Panc1 (cell line): ENCODE measurements around the gene RNF115. TPM values are rescaled to one million over a fixed set of nuclear protein-coding genes. Genes with fewer than 3 reads are reported as not detected.

Experiments used
- ATAC-seq: fragments of 200-7000 bp; cut with Tn5 transposase; 2 replicates; pipeline ENCODE4 v1.9.1; 2020; ENCODE audit warnings: mild to moderate bottlenecking, moderate library complexity
- BruUV-seq: library from RNA; stranded (reverse); fragments of 400-500 nt; replicated peaks from 2 replicates; lab custom pipeline; 2021; lab: Mats Ljungman, UMichigan
- CTCF ChIA-PET: fragments of 300-600 bp; sonication (Branson Sonifier 250); formaldehyde crosslinking; loops from one replicate; lab custom pipeline; 2022; ENCODE audit warnings: antibody characterized with exemption; lab: Charles Lee
- POLR2A ChIA-PET: fragments of 300-600 bp; sonication (Branson Sonifier 250); formaldehyde crosslinking; loops from one replicate; lab custom pipeline; 2022; ENCODE audit warnings: antibody characterized with exemption; lab: Charles Lee
- DNase-seq: peaks from one replicate; pipeline ENCODE4 v3.0.0-alpha.2; 2010; ENCODE audit warnings: low read depth, low spot score
- H3K27ac ChIP-seq: 2 replicates; pipeline ENCODE4 v1.5.1; 2011; ENCODE audit warnings: mild to moderate bottlenecking, low read length, inconsistent platforms
- H3K27me3 ChIP-seq: fragments of 200-500 bp; sonication (Bioruptor generic); 2 replicates; pipeline ENCODE4 v1.6.0; 2014; ENCODE audit warnings: low read length, inconsistent platforms; ENCODE audit not compliant: control insufficient read depth, insufficient read depth
- H3K36me3 ChIP-seq: fragments of 200-500 bp; sonication (Bioruptor generic); 2 replicates; pipeline ENCODE4 v1.5.1; 2014; ENCODE audit warnings: inconsistent platforms, mild to moderate bottlenecking, low read length, moderate library complexity; ENCODE audit not compliant: control insufficient read depth, insufficient read depth
- H3K4me1 ChIP-seq: 2 replicates; pipeline ENCODE4 v1.5.1; 2011; ENCODE audit warnings: inconsistent platforms, mild to moderate bottlenecking, low read length, moderate library complexity; ENCODE audit not compliant: control insufficient read depth, insufficient read depth
- H3K4me3 ChIP-seq, 2 experiments: 2 replicates each; pipeline ENCODE4 v1.5.1; 2011 to 2012; ENCODE audit warnings: low read depth in 2 of 2, low read length in 2 of 2, mild to moderate bottlenecking in 2 of 2, inconsistent platforms in 1 of 2, moderate library complexity in 1 of 2
- H3K9me3 ChIP-seq: fragments of 200-500 bp; sonication (Bioruptor generic); 2 replicates; pipeline ENCODE4 v1.5.1; 2014; ENCODE audit warnings: low read depth, mild to moderate bottlenecking, inconsistent platforms, low read length, moderate library complexity; ENCODE audit not compliant: control insufficient read depth, insufficient read depth
- CTCF ChIP-seq: fragments of 450-650 bp; IDR thresholded peaks from 2 replicates; pipeline ENCODE4 v1.5.1; 2017; ENCODE audit warnings: mild to moderate bottlenecking
- POLR2AphosphoS5 ChIP-seq: IDR thresholded peaks from 2 replicates; pipeline ENCODE4 v1.6.1; 2012; ENCODE audit warnings: mild to moderate bottlenecking, low read depth, low read length, moderate library complexity
- SIN3A ChIP-seq: IDR thresholded peaks from 2 replicates; pipeline ENCODE4 v1.6.1; 2012; ENCODE audit warnings: low read depth, mild to moderate bottlenecking, low read length, moderate library complexity, borderline replicate concordance; ENCODE audit not compliant: insufficient read depth
- TCF7L2 ChIP-seq: IDR thresholded peaks from 2 replicates; pipeline ENCODE4 v1.6.1; 2011; ENCODE audit warnings: mild to moderate bottlenecking, low read depth, low read length, inconsistent platforms
- in situ Hi-C: cut with HindIII; loops from 2 replicates; pipeline ENCODE4 v1.10.0; 2016; ENCODE audit warnings: low sequenced_read_pairs, low pct_unique_long_range_greater_than_20kb
- intact Hi-C: fragments of 100-400 bp; cut with micrococcal nuclease; formaldehyde crosslinking; loops from one replicate; pipeline ENCODE4 v1.10.0; 2022; ENCODE audit not compliant: unreplicated experiment
- total RNA-seq: library from RNA; stranded (reverse); gene quantifications from one replicate; pipeline ENCODE4 v1.2.1, GENCODE V29; 2021; ENCODE audit not compliant: unreplicated experiment
- TF ChIP-seq, protein P1 (sequence below), 2 experiments: IDR thresholded peaks; 2 replicates each; pipeline ENCODE4 v1.6.1; 2011 to 2012; ENCODE audit warnings: low read depth in 2 of 2, control low read depth in 1 of 2, low read length in 1 of 2, mild to moderate bottlenecking in 1 of 2, moderate library complexity in 1 of 2; ENCODE audit not compliant: insufficient read depth in 1 of 2

Gene RNF115
- total RNA-seq, 1 experiment from 2014 or later, result 14.5 TPM

- no TSS peak for BruUV-seq
- DNase-seq, result no peak
- ChIA-PET POLR2A (no interaction called here), CTCF (no interaction called here)
- H3K36me3 ChIP-seq, result no peaks in the 10 kb centered on the region
- peaks cover 18% of the 10 kb centered on the region for H3K4me1 ChIP-seq
- no peak for ATAC-seq
- no peaks in the 10 kb centered on the region for H3K9me3 ChIP-seq
- H3K4me3 ChIP-seq, result no peak overlapping the region
- H3K27me3 ChIP-seq, result no peaks in the 10 kb centered on the region
- H3K27ac ChIP-seq, result no peak overlapping the region
- in situ Hi-C loops, result no loop called here
- TF ChIP-seq, protein P1, sequence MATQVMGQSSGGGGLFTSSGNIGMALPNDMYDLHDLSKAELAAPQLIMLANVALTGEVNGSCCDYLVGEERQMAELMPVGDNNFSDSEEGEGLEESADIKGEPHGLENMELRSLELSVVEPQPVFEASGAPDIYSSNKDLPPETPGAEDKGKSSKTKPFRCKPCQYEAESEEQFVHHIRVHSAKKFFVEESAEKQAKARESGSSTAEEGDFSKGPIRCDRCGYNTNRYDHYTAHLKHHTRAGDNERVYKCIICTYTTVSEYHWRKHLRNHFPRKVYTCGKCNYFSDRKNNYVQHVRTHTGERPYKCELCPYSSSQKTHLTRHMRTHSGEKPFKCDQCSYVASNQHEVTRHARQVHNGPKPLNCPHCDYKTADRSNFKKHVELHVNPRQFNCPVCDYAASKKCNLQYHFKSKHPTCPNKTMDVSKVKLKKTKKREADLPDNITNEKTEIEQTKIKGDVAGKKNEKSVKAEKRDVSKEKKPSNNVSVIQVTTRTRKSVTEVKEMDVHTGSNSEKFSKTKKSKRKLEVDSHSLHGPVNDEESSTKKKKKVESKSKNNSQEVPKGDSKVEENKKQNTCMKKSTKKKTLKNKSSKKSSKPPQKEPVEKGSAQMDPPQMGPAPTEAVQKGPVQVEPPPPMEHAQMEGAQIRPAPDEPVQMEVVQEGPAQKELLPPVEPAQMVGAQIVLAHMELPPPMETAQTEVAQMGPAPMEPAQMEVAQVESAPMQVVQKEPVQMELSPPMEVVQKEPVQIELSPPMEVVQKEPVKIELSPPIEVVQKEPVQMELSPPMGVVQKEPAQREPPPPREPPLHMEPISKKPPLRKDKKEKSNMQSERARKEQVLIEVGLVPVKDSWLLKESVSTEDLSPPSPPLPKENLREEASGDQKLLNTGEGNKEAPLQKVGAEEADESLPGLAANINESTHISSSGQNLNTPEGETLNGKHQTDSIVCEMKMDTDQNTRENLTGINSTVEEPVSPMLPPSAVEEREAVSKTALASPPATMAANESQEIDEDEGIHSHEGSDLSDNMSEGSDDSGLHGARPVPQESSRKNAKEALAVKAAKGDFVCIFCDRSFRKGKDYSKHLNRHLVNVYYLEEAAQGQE (IDR thresholded peaks at IDR 0.05; ENCODE audit: insufficient read depth in 1 of 2, low read depth in 2 of 2, low read length in 1 of 2), result no peak
- TF ChIP-seq CTCF (no peak), SIN3A (no peak), POLR2AphosphoS5 (no peak), TCF7L2 (no peak)
- intact Hi-C loops, result no loop called here
Observed at GRCh38 chr1:145805057-145805456, 18.8 kb downstream of the RNF115 start.

DNA sequence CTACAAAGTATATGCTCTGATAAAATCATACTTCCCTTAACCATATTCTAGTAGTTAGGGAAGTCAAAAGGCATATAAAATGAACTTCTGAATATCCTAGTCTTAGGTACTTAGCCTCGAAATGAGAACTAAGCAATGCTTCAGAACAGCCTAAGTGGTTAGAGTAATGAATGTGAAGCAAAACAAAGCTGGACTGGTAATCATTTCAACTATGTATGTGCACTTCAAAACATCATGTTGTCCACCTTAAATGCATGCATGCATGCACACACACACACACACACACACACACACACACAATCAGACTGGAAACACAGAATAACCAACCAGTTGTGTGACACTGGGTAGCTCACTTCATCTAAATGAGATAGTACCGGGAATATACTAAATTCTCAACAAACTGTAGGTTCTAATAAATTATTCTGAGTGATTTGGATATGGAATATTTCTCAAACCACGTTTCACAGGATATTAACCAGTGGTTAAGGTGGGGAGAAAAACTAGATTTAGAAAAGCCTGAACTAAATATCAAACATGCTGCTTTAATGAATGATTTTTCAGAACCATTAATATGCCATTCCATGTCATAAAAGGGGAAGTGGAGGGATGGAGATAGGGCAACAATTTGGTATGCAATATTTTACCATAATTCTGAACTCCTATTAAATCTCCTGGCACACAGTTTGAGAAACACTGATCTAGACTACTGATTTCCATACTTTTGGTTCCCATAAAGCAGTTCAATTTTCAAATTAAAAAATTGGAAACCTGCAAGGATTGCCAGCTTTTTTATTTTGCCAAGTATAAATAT lies 19.5 kb downstream of the RNF115 start:
- Histone ChIP-seq H3K36me3 (no peaks in the 10 kb centered on the region), H3K4me1 (peaks cover 18% of the 10 kb centered on the region), H3K4me3 (no peak overlapping the region), H3K9me3 (no peaks in the 10 kb centered on the region), H3K27me3 (no peaks in the 10 kb centered on the region), H3K27ac (0 out of 2 replicates have a peak overlapping the region, but pooled peaks have one; percentile 14)
- no TSS peak for BruUV-seq
- ATAC-seq (no peak), DNase-seq (no peak)
- ChIA-PET CTCF (interaction anchor here (0.6 kb wide), 1 partner anchor 24 kb away, joined by 3 read pairs; no protein-coding TSS in a partner anchor), POLR2A (no interaction called here)
- TF ChIP-seq, protein P1 (IDR thresholded peaks at IDR 0.05; ENCODE audit: insufficient read depth in 1 of 2, low read depth in 2 of 2, low read length in 1 of 2), result no peak
- TF ChIP-seq TCF7L2 (no peak), POLR2AphosphoS5 (no peak), CTCF (no peak), SIN3A (no peak)
- in situ Hi-C loops (no loop called here), intact Hi-C loops (no loop called here)
